Measurements from ENCODE around the gene NAV2.

Gene NAV2

GRCh38 chr11:19828382-19829108, 115.9 kb downstream of the NAV2 start:
- no peak for DNase-seq (ENCODE audit: low read depth, low spot score)

DNA sequence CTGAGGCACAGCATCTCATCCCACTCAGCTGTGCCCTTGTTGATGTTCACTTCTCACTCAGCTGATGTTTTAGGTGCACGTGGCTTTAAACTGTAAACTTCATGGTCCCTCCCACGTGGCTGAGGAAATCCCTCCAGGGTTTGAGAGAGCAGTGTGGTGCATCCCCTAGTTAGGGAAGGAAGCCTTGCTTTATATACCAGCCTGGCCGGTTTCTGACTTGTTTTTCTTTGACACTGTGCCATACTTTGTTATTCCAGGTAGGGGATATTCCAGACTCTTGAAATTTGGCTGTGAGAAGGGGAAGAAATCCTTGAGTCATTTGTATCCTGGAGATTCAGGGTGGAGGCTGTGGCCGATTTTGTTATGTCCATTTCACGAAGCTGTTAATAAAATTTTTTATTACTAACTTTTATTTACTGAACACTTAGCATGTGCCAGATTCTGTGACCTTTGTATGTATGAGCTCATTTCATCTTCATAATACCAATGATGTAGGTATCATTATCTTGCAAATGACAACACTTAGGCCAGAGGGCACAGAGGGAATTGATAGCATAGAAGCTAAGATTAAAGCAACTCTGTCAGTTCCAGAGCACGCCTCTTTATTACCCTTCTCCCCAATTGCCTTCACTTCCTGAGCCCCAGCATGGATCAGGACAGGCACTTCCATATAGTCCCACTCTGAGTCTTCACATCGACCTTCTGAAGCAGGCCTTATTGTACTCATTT, 116.6 kb downstream of the NAV2 start:
- no peak for DNase-seq (ENCODE audit: low read depth, low spot score)

DNA sequence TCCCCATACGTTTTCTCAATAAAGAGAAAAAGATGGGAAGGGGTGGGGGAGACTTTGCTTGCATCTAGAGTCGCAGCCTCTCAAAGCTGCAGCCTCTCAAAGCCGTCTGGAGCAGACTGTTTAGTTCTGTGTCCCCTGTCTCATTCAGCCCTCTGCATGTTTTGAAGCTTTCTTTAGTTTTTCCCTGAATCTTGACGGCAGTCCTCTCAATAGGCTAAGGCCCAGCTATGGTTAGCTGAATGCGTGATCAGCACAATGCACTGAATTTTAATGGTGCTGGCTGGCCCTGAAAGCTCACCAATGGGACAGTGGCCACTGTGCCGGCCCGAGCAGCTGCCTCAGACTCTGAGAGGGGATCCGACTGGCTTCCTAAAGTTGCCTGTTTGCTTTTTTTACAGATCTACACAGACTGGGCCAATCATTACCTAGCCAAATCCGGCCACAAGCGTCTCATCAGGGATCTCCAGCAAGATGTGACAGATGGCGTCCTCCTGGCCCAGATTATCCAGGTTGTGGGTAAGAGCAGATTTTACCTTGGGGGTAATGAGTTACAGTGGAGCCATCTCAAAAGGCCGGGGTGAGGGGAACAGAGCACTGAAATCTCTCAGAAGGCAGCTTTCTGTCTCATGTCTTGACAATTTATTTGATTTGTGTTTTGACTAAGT, 119.6 kb downstream of the NAV2 start:
- DNase-seq (ENCODE audit: low read depth, low spot score), result no peak

GRCh38 chr11:19832901-19833300, 120.3 kb downstream of the NAV2 start:
- DNase-seq (ENCODE audit: low read depth, low spot score), result no peak

GRCh38 chr11:19834771-19835170, 122.1 kb downstream of the NAV2 start:
- no peak for DNase-seq (ENCODE audit: low read depth, low spot score)

- DNase-seq (ENCODE audit: low read depth, low spot score), result no peak
Observed at GRCh38 chr11:19836666-19837065, 124.0 kb downstream of the NAV2 start.

DNA sequence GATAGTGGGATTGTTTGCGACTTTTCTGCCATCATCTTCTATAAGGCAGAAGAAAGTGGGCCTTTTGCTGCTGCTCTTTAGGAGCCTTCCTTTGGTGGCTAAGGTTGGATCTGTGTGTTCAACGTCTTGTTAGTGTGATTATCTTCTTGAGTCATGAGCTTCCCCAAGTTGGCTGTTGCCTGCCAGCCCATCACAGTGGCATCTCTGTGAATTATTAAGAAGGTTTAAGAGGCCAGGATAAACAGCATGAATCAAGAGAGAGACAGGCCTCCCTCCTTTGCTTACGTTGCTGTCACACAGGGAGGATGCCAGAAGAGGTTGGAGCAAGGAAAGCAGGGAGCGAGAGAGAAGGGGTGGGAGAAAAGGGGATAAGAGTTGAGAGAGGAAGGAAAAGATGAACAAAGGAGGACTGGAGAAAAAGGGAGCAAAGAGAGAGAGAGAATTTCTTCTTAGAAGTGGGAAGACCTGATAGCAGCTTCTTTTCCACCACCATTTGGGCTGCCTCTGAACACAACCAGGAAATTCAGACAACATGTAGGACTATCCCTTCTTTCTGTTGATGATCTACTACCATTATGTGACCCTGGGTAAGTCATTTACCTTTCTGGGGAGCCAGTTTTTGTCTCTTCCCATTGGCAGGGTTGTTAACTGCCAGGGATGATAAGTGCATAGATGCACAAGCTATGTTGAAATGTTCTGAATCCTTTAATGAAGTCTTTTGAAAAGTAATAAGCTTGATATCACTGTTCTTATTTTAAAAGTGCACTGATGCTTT, 126.5 kb downstream of the NAV2 start:
- DNase-seq (ENCODE audit: low read depth, low spot score), result no peak

DNA sequence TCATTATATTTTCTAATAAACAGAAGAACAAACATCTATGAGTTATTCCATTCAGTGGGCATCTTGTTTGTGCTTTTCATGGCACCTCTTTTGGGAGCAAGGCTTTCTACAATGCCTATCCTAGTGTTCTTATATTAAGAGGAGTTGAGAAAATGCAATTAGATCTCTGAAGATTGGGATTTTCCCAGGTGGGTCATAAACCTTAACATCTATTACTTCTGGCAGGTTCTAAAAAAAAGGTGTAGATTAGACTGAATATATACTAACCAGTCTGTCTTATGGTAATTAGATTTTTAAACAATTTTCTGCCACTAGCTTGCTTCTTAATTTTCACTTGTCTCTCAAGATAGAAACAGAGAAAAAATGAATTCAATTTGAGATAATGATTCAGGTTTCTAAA, 128.3 kb downstream of the NAV2 start:
- DNase-seq (ENCODE audit: low read depth, low spot score), result no peak

- DNase-seq (ENCODE audit: low read depth, low spot score), result no peak
Observed at GRCh38 chr11:19842505-19842904, 129.9 kb downstream of the NAV2 start.

GRCh38 chr11:19843079-19843478, 130.4 kb downstream of the NAV2 start:
- DNase-seq (ENCODE audit: low read depth, low spot score), result no peak

DNA sequence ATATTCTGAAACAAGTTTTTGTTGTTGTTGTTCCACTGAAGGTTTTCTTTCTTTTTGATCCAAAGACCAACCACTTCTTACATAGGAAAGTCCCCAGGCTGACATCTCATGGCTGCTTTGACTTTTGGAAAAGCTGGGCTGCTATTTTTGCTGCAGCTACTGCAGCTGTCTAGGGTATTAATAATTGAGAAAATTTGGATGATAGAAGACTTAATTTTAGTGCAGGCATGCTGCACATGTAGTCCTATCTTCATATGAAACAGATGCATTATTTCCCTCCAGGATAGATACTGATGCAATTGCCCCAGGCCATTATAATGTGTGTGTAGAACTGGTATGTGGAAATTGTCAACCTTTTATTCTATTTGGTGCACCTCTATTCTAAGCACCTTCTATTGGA, 131.4 kb downstream of the NAV2 start:
- DNase-seq (ENCODE audit: low read depth, low spot score), result no peak

- DNase-seq (ENCODE audit: low read depth, low spot score), result no peak
Observed at GRCh38 chr11:19844806-19845205, 132.2 kb downstream of the NAV2 start.

DNA sequence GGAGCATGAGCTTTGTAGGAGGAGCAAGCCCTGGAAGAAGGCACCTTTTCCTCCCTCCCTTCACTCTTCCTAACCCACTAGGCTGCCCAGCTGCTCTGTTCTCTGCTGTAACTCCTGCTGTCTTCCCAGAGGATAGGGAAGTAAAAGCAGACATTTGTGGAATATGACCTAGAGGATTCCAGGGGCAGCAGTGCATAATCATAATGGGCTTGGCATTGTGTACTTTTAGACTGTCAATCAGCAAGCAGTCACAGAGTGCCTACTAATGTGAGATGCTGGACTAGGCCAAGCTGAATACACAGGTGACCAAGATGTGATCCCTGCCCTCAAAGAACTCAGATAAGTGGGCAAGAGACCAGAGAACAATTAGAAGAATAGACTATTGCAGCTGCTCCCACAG, 133.0 kb downstream of the NAV2 start:
- DNase-seq (ENCODE audit: low read depth, low spot score), result no peak

DNA sequence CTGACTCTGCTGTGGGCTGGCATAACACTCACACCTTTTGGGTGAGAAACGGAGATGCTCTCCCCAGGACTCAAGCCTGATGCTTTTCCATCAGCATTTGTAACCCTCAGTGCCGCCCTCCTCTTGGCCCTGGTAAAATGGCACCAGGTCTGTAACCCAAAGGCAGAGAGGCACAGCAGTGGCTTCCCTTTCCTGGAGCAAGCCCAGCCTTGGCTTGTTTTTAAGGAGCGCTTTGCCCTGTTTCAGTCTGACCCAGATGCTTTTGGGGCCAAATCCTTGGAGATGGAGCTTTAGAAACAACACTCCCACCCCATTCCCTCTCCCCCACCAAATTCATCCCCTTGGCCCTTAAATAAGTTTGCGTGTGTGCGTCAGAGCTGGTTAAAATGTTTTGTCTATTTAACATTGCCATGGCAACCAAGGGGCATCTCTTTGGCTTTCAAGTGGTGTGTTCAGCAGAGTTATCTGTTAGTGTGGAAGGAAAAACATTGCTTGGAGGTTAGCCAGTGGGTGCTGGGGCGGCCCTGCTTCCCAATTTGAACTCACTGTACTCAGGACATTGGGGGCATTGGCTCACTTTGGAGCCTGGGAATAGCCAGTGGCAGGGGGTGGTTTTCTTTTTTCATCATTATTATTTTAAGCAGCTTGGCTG, 134.1 kb downstream of the NAV2 start:
- no peak for DNase-seq (ENCODE audit: low read depth, low spot score)

DNA sequence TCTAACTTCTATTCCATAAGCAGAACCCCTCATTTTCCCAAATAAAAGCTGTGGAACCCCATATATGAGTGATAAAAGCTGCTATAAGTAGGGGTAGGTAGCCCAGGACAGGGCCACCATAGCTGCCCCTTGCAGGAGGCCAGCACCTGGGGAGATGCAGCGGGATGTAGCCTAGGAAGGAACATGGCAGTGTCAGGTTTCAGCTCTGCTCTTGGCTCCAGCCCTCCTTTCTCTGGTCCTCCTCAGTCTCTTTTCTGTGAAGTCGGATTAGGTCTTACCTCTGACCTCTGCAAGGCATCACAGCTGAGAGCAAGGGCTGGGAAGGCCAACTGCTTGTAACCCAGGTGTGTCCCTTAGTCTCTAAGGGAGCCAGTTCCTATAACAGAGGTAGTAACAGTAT, 135.6 kb downstream of the NAV2 start:
- DNase-seq (ENCODE audit: low read depth, low spot score), result no peak

- DNase-seq (ENCODE audit: low read depth, low spot score), result no peak
Observed at GRCh38 chr11:19849107-19849789, 136.6 kb downstream of the NAV2 start.

- DNase-seq (ENCODE audit: low read depth, low spot score), result no peak
Observed at GRCh38 chr11:19849947-19850593, 137.4 kb downstream of the NAV2 start.

DNA sequence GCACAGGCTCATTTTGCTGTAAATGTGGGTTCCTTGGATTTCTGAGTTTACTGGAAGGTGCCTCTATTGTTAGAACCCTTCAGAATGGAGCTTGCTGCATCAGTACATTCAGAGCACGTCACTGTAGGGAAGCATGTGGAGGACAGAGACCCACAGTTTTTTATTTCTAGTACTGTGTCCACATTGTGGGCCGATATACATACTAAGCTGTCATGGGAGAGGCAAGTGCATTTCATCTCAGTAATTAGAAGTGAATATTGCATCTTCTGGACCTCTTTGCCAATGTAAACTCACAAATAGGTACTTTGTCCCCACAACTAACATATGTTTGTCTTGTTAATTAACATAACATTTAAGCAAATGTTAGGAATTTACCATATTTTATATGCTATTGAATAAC, 139.7 kb downstream of the NAV2 start:
- DNase-seq (ENCODE audit: low read depth, low spot score), result no peak

DNA sequence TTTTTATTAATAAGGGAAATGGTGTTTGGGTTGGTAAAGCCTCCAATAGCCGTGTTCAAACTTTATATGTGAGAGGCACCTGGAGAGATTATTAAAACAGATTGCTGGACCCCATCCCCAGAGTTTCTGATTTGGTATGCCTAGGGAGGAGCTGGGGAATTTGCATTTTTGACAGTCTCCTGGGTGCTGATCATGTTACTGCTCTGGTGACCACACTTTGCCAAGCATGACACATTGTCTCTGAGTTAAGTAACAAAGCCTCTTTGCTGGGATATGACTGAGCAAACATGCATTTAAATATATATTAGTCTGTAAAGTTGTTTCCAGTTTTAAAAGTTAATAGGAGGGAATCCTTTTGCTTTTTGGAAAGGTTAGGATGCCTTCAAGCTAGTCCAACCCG, 140.4 kb downstream of the NAV2 start:
- DNase-seq (ENCODE audit: low read depth, low spot score), result no peak

DNA sequence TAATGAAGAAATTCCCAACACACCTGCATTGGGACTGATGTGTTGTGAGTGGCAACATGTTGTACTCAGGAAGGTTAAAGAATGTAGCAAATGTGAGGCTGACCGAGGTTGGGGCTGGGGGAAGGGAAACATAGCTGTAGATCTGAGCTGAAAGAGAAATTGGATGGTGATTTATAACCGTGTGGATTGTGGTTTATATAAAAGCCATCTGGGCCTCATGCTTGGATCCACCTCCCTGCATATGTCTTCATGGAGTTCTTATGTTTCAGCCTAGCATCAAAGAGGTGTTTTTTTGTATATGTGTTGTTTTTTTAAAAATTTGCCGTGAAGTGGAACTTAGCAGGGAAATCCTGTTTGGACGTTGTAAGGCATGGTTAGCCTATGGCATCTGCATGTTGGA, 141.3 kb downstream of the NAV2 start:
- DNase-seq (ENCODE audit: low read depth, low spot score), result no peak

Data from activated CD4-positive, CD25-positive, alpha-beta regulatory T cell treated with anti-CD3 and anti-CD28 coated beads, Interleukin-2, amount 50 U/mL, for 16 hours (primary cell).